Body of pancreas (tissue), 4 donors: ENCODE results near the gene ARVCF. TPM values are rescaled to one million over a fixed set of nuclear protein-coding genes. Genes with fewer than 3 reads are reported as not detected.

Source experiments
- ATAC-seq: fragments of 150-250 bp; one replicate; pipeline ENCODE4 v1.9.1; 2016
- DNase-seq, 4 donors: peaks; one replicate each; pipeline ENCODE4 v3.0.0-alpha.2; 2019
- H3K27ac ChIP-seq, 4 donors: fragments of 200-600 bp; sonication (generic); 1 replicate in 3 of 4; 2 replicates in 1 of 4; pipeline versions ENCODE4 v1.5.1 to v1.6.1; 2016 to 2019; ENCODE audit warnings: mild to moderate bottlenecking in 1 of 4, mixed read lengths in 1 of 4, moderate library complexity in 1 of 4
- H3K27me3 ChIP-seq, 2 donors: fragments of 200-600 bp; sonication (generic); one replicate each; pipeline ENCODE4 v1.6.0; 2016; ENCODE audit warnings: mild to moderate bottlenecking in 1 of 2
- H3K36me3 ChIP-seq, 2 donors: fragments of 200-600 bp; sonication (generic); replicated peaks in 1 of 2; 2 replicates each; pipeline ENCODE4 v1.5.1; 2016; ENCODE audit warnings: low read depth in 2 of 2; ENCODE audit not compliant: insufficient read depth in 1 of 2
- H3K4me1 ChIP-seq: fragments of 200-600 bp; sonication (generic); one replicate; pipeline ENCODE4 v1.6.0; 2016
- H3K4me3 ChIP-seq, 2 donors: fragments of 200-600 bp; sonication (generic); 1 replicate in 1 of 2; 2 replicates in 1 of 2; pipeline ENCODE4 v1.5.1; 2016 to 2019
- H3K9me3 ChIP-seq, 3 donors: fragments of 200-600 bp; sonication (generic); 1 replicate in 2 of 3; 2 replicates in 1 of 3; pipeline ENCODE4 v1.5.1; 2016
- CTCF ChIP-seq, 7 experiments: fragments of 450-650 bp in 4 of 7; fragments of 200-600 bp in 3 of 7; sonication (generic) in 3 of 7; IDR thresholded peaks; one replicate each; pipeline ENCODE4 v1.5.1; 2016 to 2019; ENCODE audit warnings: antibody characterized with exemption in 7 of 7
- POLR2A ChIP-seq, 3 donors: fragments of 450-650 bp; IDR thresholded peaks; one replicate each; pipeline ENCODE4 v1.6.1; 2016; ENCODE audit warnings: antibody characterized with exemption in 3 of 3, mild to moderate bottlenecking in 2 of 3
- WGBS, 2 donors: methylation state at CpG; one replicate each; pipeline ENCODE4 v1.1.5; 2017; 5-methylcytosine and 5-hydroxymethylcytosine counted together
- intact Hi-C: fragments of 100-400 bp; cut with DNase I; formaldehyde crosslinking; loops from one replicate; pipeline ENCODE4 v1.15.1; 2023
- microRNA counts, 2 donors: library from miRNA; unstranded; fragments of <30 nt; microRNA quantifications; one replicate each; lab custom pipeline; 2017
- microRNA-seq, 2 donors: library from miRNA; unstranded; fragments of <30 nt; microRNA quantifications; one replicate each; pipeline ENCODE4, GENCODE V29; 2016; ENCODE audit warnings: borderline number of aligned reads in 2 of 2, borderline replicate concordance in 2 of 2
- small RNA-seq: library from RNA; depleted of rRNA; stranded (forward); fragments of <200 nt; gene quantifications from one replicate; pipeline ENCODE3, GENCODE V24; 2016
- total RNA-seq, 2 donors: library from RNA; depleted of rRNA; stranded (reverse); fragments of >200 nt; gene quantifications; one replicate each; pipeline ENCODE4 v1.1.0, GENCODE V29; 2016

The ARVCF gene
- total RNA-seq, 2 donors from 2014 or later: 36.6 to 150 TPM

DNA sequence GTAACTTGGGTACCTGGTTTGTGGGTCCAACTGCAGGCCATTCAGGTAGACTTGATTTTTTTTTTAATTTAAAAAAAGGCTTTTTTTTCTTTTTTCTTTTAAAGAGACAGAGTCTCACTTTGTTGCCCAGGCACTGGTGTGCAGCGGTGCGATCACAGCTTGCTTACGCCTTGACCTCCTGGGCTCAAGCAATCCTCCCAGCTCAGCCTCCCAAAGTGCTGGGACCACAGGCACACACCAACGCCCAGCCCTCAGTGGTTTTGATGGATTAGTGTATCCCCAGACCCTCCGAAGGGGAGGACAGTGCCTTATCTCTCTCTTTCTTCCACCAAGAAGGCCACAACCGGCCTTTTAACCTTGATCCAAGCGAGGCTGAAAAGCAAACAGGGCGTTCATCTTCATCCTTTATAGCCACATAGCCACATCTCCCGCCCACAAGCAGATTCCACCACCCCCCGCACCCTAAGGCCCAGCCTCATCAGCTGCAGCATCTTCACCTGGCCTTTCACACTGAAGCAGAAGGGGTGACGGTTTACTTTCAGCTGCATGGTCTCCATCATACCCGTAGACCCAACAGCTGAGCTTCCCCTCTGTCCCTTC lies 92.6 kb downstream of the ARVCF start:
- no peaks in the 10 kb centered on the region for H3K27me3 ChIP-seq

DNA sequence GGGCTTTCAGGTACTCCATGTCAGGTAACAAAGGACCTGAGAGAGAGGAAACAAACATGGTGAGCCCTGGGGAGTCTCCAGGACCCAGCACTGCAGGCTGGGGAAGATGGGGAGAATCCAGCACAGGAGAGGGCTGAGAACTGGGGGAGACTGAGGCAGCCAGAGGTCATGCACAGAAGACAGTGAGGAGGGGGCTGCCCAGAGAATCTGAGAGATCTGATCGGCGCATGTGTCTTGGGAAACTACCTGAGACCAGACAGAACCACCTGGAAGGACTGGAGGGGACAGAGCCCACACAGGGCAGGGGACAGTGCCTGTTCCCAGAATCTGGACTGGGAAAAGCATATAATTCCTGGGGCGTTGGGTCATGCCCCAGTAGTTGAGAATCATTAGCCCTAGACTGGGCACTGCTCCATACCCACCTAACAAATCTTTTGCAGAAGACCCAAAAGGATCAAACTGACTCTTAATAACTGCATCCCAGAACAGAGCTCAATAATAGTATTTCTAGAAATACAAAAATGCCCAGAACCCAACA lies 95.0 kb downstream of the ARVCF start:
- ATAC-seq (no peak), DNase-seq (no peak)
- intact Hi-C loops: no loop called here
- H3K9me3 ChIP-seq: no peaks in the 10 kb centered on the region
- 60 to 65% methylated on average over 3 of the region's 3 CpGs for WGBS, 2 donors
- peak overlapping the region in 3 of 4 donors; percentile 22 to 57 (median 34) for H3K27ac ChIP-seq
- H3K4me1 ChIP-seq: peaks cover 7% of the 10 kb centered on the region
- no peak overlapping the region for H3K4me3 ChIP-seq
- no peaks in the 10 kb centered on the region for H3K27me3 ChIP-seq
- H3K36me3 ChIP-seq: peaks cover 0 to 10% of the 10 kb centered on the region in 2 donors
- TF ChIP-seq POLR2A (IDR thresholded peaks at IDR 0.05): no peak

More for the DNA sequence above, 92.6 kb downstream of the ARVCF start:
- Histone ChIP-seq H3K36me3 (no peaks in the 10 kb centered on the region), H3K4me1 (peaks cover 7% of the 10 kb centered on the region), H3K4me3 (no peak overlapping the region), H3K27ac (no peak overlapping the region), H3K9me3 (no peaks in the 10 kb centered on the region)
- WGBS, 2 donors: 84% methylated on average over 8 to 12 of the region's 12 CpGs
- ATAC-seq: no peak
- TF ChIP-seq POLR2A (IDR thresholded peaks at IDR 0.05) (no peak), CTCF (IDR thresholded peaks at IDR 0.05) (no peak)
- intact Hi-C loops: no loop called here
- no peak for DNase-seq

MicroRNAs encoded within 50 kb of the gene (microRNA counts, 767-probe panel; counts per million panel counts)
- microRNA hsa-miR-185-5p (lab: Ali Mortazavi, UCI): 736 to 5,146 counts per million in 2 donors

Small RNA genes within 50 kb of the gene (microRNA-seq; reads per million reads assigned to microRNA genes)
- 445 to 523 reads per million in 2 donors for gene MIR185
- 0 reads per million in 2 donors for gene MIR4761

Small RNA genes within 50 kb of the gene (small RNA-seq; reads per million reads assigned to genes)
- 3.7 reads per million, percentile 83 among the genes with 10 or more reads in this experiment for gene MIR185

Other genes starting within 250 kb of the ARVCF start
- gene GNB1L, start 161.9 kb downstream of the ARVCF start, total RNA-seq: 1 to 10 TPM; 1.3 to 3.3 TPM
- gene RTL10, start 161.9 kb downstream of the ARVCF start, total RNA-seq: 10 to 100 TPM; 10.2 to 14.8 TPM
- gene COMT, start 75.1 kb downstream of the ARVCF start, total RNA-seq: 10 to 100 TPM; 85.6 to 98.2 TPM
- 10 to 100 TPM; 22.1 to 23.6 TPM for gene TXNRD2, start 75.0 kb downstream of the ARVCF start, total RNA-seq
- 10 to 100 TPM; 10.5 to 19.7 TPM for gene TANGO2, start 4.3 kb upstream of the ARVCF start, total RNA-seq
- gene DGCR8, start 63.4 kb upstream of the ARVCF start, total RNA-seq: 10 to 100 TPM; 25.7 to 53.4 TPM
- gene RANBP1, start 99.3 kb upstream of the ARVCF start, total RNA-seq: 100 to 1,000 TPM in 1 of 2 donors, 10 to 100 TPM in 1; 69.3 to 134 TPM
- 10 to 100 TPM; 76.8 to 98.6 TPM for gene TRMT2A, start 100.4 kb upstream of the ARVCF start, total RNA-seq
- gene ZDHHC8, start 115.0 kb upstream of the ARVCF start, total RNA-seq: 10 to 100 TPM; 20.0 to 21.4 TPM
- not detected for gene CCDC188, start 134.2 kb upstream of the ARVCF start, total RNA-seq